Activated CD4-positive, alpha-beta memory T cell treated with anti-CD3 and anti-CD28 coated beads, Interleukin-2, amount 10 ng/mL, durations not matched to agents 7 days and 5 days (primary cell): ENCODE measurements around the gene PRND. TPM values are rescaled to one million over a fixed set of nuclear protein-coding genes. Genes with fewer than 3 reads are reported as not detected.
A peak's percentile ranks its signal among the peaks of the same experiment; 100 is the strongest.

Source experiments
- CTCF ChIA-PET: fragments of 350-600 bp; sonication (Branson Sonifier 250); formaldehyde crosslinking; loops from one replicate; lab custom pipeline; 2021; ENCODE audit warnings: antibody characterized with exemption, inconsistent platforms; lab: Charles Lee
- POLR2A ChIA-PET: fragments of 350-600 bp; sonication (Branson Sonifier 250); formaldehyde crosslinking; loops from one replicate; lab custom pipeline; 2021; ENCODE audit warnings: antibody characterized with exemption; lab: Charles Lee
- DNase-seq: peaks from one replicate; pipeline ENCODE4 v3.0.0-alpha.2; 2020
- H3K27ac Mint-ChIP-seq: one replicate; pipeline ENCODE4 v1.8.0; 2021; ENCODE audit warnings: mild to moderate bottlenecking, mixed read lengths
- H3K27me3 Mint-ChIP-seq: one replicate; pipeline ENCODE4 v1.8.0; 2021; ENCODE audit warnings: mixed read lengths
- H3K36me3 Mint-ChIP-seq: one replicate; pipeline ENCODE4 v1.8.0; 2021; ENCODE audit warnings: low read depth, mixed read lengths
- H3K4me1 Mint-ChIP-seq: one replicate; pipeline ENCODE4 v1.8.0; 2021; ENCODE audit warnings: mixed read lengths
- H3K4me3 Mint-ChIP-seq: one replicate; pipeline ENCODE4 v1.8.0; 2021; ENCODE audit warnings: mild to moderate bottlenecking, mixed read lengths
- H3K9me3 Mint-ChIP-seq: one replicate; pipeline ENCODE4 v1.8.0; 2021; ENCODE audit warnings: mixed read lengths
- total RNA-seq, 2 experiments: library from RNA; stranded (reverse); gene quantifications; one replicate each; pipeline ENCODE4 v1.2.3, GENCODE V29; 2021

PRND gene
- total RNA-seq: not detected

GRCh38 chr20:4721719-4722118 is at the start of gene PRND:
Gene PRND, plus strand, starts transcription at chr20:4721909. Its CDS starts 2,643 bp downstream, at chr20:4724552.
- Mint-ChIP-seq H3K4me3 (no peak within 1 kb of the TSS), H3K27me3 (no peaks in the 10 kb centered on the region), H3K4me1 (peaks cover 14% of the 10 kb centered on the region), H3K36me3 (no peaks in the 10 kb centered on the region), H3K9me3 (no peaks in the 10 kb centered on the region), H3K27ac (no peak within 1 kb of the TSS)
- ChIA-PET POLR2A (no interaction called here), CTCF (interaction anchor here (0.6 to 5.1 kb wide), 3 partner anchors 108 to 117 kb away, joined by 3 to 50 read pairs (median 21); no protein-coding TSS in a partner anchor)
- DNase-seq: no peak

GRCh38 chr20:4672948-4673347 is 48.8 kb upstream of the PRND start:
- Mint-ChIP-seq H3K27me3 (peaks cover 14% of the 10 kb centered on the region), H3K36me3 (peaks cover 7% of the 10 kb centered on the region), H3K9me3 (peaks cover 4% of the 10 kb centered on the region), H3K27ac (no peak overlapping the region), H3K4me1 (peaks cover 28% of the 10 kb centered on the region), H3K4me3 (no peak overlapping the region)
- CTCF ChIA-PET: interaction anchor here (1.3 kb wide), 1 partner anchor 22 kb away, joined by 3 read pairs; no protein-coding TSS in a partner anchor
- no peak for DNase-seq
- POLR2A ChIA-PET: no interaction called here

GRCh38 chr20:4673371-4674001 is 48.2 kb upstream of the PRND start:
- peaks cover 14% of the 10 kb centered on the region for H3K27me3 Mint-ChIP-seq
- peaks cover 28% of the 10 kb centered on the region for H3K4me1 Mint-ChIP-seq
- POLR2A ChIA-PET: no interaction called here
- H3K27ac Mint-ChIP-seq: no peak overlapping the region
- H3K36me3 Mint-ChIP-seq: peaks cover 7% of the 10 kb centered on the region
- H3K9me3 Mint-ChIP-seq: peaks cover 4% of the 10 kb centered on the region
- H3K4me3 Mint-ChIP-seq: no peak overlapping the region
- CTCF ChIA-PET: interaction anchor here (1.3 kb wide), 1 partner anchor 22 kb away, joined by 3 read pairs; no protein-coding TSS in a partner anchor
- DNase-seq: no peak

GRCh38 chr20:4674672-4675071 is 47.0 kb upstream of the PRND start:
- DNase-seq: no peak
- Mint-ChIP-seq H3K4me1 (peaks cover 28% of the 10 kb centered on the region), H3K27ac (no peak overlapping the region), H3K4me3 (no peak overlapping the region), H3K36me3 (peaks cover 7% of the 10 kb centered on the region), H3K9me3 (peaks cover 4% of the 10 kb centered on the region), H3K27me3 (peaks cover 14% of the 10 kb centered on the region)
- POLR2A ChIA-PET: interaction anchor here (1.8 kb wide), 1 partner anchor 9 kb away, joined by 11 read pairs; no protein-coding TSS in a partner anchor
- CTCF ChIA-PET: interaction anchor here (1.1 to 1.2 kb wide), 2 partner anchors 9 to 10 kb away, joined by 3 to 4 read pairs; no protein-coding TSS in a partner anchor

- peaks cover 4% of the 10 kb centered on the region for H3K36me3 Mint-ChIP-seq
- ChIA-PET POLR2A (interaction anchor here (0.8 to 1.7 kb wide), 2 partner anchors 10 to 12 kb away, joined by 3 to 13 read pairs; no protein-coding TSS in a partner anchor), CTCF (no interaction called here)
- no peak for DNase-seq
- no peak overlapping the region for H3K4me3 Mint-ChIP-seq
- peaks cover 19% of the 10 kb centered on the region for H3K4me1 Mint-ChIP-seq
- peaks cover 15% of the 10 kb centered on the region for H3K27me3 Mint-ChIP-seq
- H3K27ac Mint-ChIP-seq: no peak overlapping the region
- H3K9me3 Mint-ChIP-seq: no peaks in the 10 kb centered on the region
These were observed 43.9 kb upstream of the PRND start for GRCh38 chr20:4677846-4678245.

- Mint-ChIP-seq H3K4me1 (peaks cover 51% of the 10 kb centered on the region), H3K9me3 (no peaks in the 10 kb centered on the region), H3K4me3 (no peak overlapping the region), H3K36me3 (peaks cover 4% of the 10 kb centered on the region), H3K27me3 (peaks cover 3% of the 10 kb centered on the region), H3K27ac (no peak overlapping the region)
- DNase-seq: no peak
- POLR2A ChIA-PET: interaction anchor here (0.6 kb wide), 1 partner anchor 9 kb away, joined by 3 read pairs; no protein-coding TSS in a partner anchor
- CTCF ChIA-PET: no interaction called here
These were observed 40.3 kb upstream of the PRND start for GRCh38 chr20:4681401-4681800.

GRCh38 chr20:4681991-4682401 is 39.7 kb upstream of the PRND start:
- H3K27ac Mint-ChIP-seq: no peak overlapping the region
- peaks cover 51% of the 10 kb centered on the region for H3K4me1 Mint-ChIP-seq
- POLR2A ChIA-PET: interaction anchor here (0.6 kb wide), 1 partner anchor 8 kb away, joined by 3 read pairs; no protein-coding TSS in a partner anchor
- CTCF ChIA-PET: no interaction called here
- H3K4me3 Mint-ChIP-seq: no peak overlapping the region
- no peaks in the 10 kb centered on the region for H3K9me3 Mint-ChIP-seq
- peaks cover 4% of the 10 kb centered on the region for H3K36me3 Mint-ChIP-seq
- DNase-seq: no peak
- peaks cover 3% of the 10 kb centered on the region for H3K27me3 Mint-ChIP-seq

- Mint-ChIP-seq H3K9me3 (no peaks in the 10 kb centered on the region), H3K4me3 (no peak overlapping the region), H3K27ac (peak overlapping the region; percentile 98), H3K27me3 (peaks cover 3% of the 10 kb centered on the region), H3K36me3 (peaks cover 10% of the 10 kb centered on the region), H3K4me1 (peaks cover 50% of the 10 kb centered on the region)
- DNase-seq: no peak
- CTCF ChIA-PET: no interaction called here
- POLR2A ChIA-PET: no interaction called here
These were observed 39.0 kb upstream of the PRND start for GRCh38 chr20:4682682-4683081.

GRCh38 chr20:4683261-4683660 is 38.4 kb upstream of the PRND start:
- peaks cover 3% of the 10 kb centered on the region for H3K27me3 Mint-ChIP-seq
- peaks cover 14% of the 10 kb centered on the region for H3K36me3 Mint-ChIP-seq
- POLR2A ChIA-PET: interaction anchor here (0.6 to 1.5 kb wide), 4 partner anchors 9 to 436 kb away, joined by 3 to 5 read pairs (median 3); partner anchors contain the start of gene PCNA
- no peaks in the 10 kb centered on the region for H3K9me3 Mint-ChIP-seq
- H3K4me3 Mint-ChIP-seq: no peak overlapping the region
- CTCF ChIA-PET: interaction anchor here (1.7 kb wide), 1 partner anchor 37 kb away, joined by 6 read pairs; no protein-coding TSS in a partner anchor
- no peak for DNase-seq
- peaks cover 49% of the 10 kb centered on the region for H3K4me1 Mint-ChIP-seq
- peak overlapping the region; percentile 98 for H3K27ac Mint-ChIP-seq

GRCh38 chr20:4684837-4685413 is 36.8 kb upstream of the PRND start:
- POLR2A ChIA-PET: interaction anchor here (0.8 to 1.5 kb wide), 2 partner anchors 13 to 128 kb away, joined by 3 to 4 read pairs; no protein-coding TSS in a partner anchor
- H3K27me3 Mint-ChIP-seq: peaks cover 2% of the 10 kb centered on the region
- peaks cover 30% of the 10 kb centered on the region for H3K36me3 Mint-ChIP-seq
- H3K27ac Mint-ChIP-seq: peak overlapping the region; percentile 98
- DNase-seq: no peak
- H3K9me3 Mint-ChIP-seq: no peaks in the 10 kb centered on the region
- H3K4me3 Mint-ChIP-seq: peak overlapping the region; percentile 84
- H3K4me1 Mint-ChIP-seq: peaks cover 62% of the 10 kb centered on the region
- CTCF ChIA-PET: interaction anchor here (0.7 to 1.7 kb wide), 3 partner anchors 35 to 440 kb away, joined by 3 to 6 read pairs (median 5); no protein-coding TSS in a partner anchor

GRCh38 chr20:4685923-4686221 is 35.8 kb upstream of the PRND start:
- peaks cover 39% of the 10 kb centered on the region for H3K36me3 Mint-ChIP-seq
- H3K9me3 Mint-ChIP-seq: no peaks in the 10 kb centered on the region
- H3K27me3 Mint-ChIP-seq: no peaks in the 10 kb centered on the region
- peaks cover 70% of the 10 kb centered on the region for H3K4me1 Mint-ChIP-seq
- peak overlapping the region; percentile 84 for H3K4me3 Mint-ChIP-seq
- POLR2A ChIA-PET: no interaction called here
- CTCF ChIA-PET: no interaction called here
- no peak for DNase-seq
- peak overlapping the region; percentile 98 for H3K27ac Mint-ChIP-seq

GRCh38 chr20:4688305-4688704 is 33.4 kb upstream of the PRND start:
- Mint-ChIP-seq H3K27ac (peak overlapping the region; percentile 26), H3K36me3 (peaks cover 60% of the 10 kb centered on the region), H3K27me3 (no peaks in the 10 kb centered on the region), H3K9me3 (no peaks in the 10 kb centered on the region), H3K4me3 (peak overlapping the region; percentile 43), H3K4me1 (peaks cover 83% of the 10 kb centered on the region)
- ChIA-PET POLR2A (interaction anchor here (0.7 to 1.0 kb wide), 2 partner anchors 12 to 126 kb away, joined by 3 to 4 read pairs; no protein-coding TSS in a partner anchor), CTCF (interaction anchor here (1.5 kb wide), 1 partner anchor 75 kb away, joined by 4 read pairs; no protein-coding TSS in a partner anchor)
- DNase-seq: no peak

- H3K9me3 Mint-ChIP-seq: no peaks in the 10 kb centered on the region
- peak overlapping the region; percentile 1 for H3K4me3 Mint-ChIP-seq
- POLR2A ChIA-PET: interaction anchor here (0.7 to 1.5 kb wide), 4 partner anchors 7 to 122 kb away, joined by 3 to 4 read pairs (median 3); no protein-coding TSS in a partner anchor
- peak overlapping the region; percentile 10 for H3K27ac Mint-ChIP-seq
- CTCF ChIA-PET: interaction anchor here (1.0 to 2.1 kb wide), 3 partner anchors 24 to 76 kb away, joined by 3 to 7 read pairs (median 4); no protein-coding TSS in a partner anchor
- H3K4me1 Mint-ChIP-seq: peaks cover 74% of the 10 kb centered on the region
- no peak for DNase-seq
- no peaks in the 10 kb centered on the region for H3K27me3 Mint-ChIP-seq
- H3K36me3 Mint-ChIP-seq: peaks cover 68% of the 10 kb centered on the region
These were observed 32.5 kb upstream of the PRND start for GRCh38 chr20:4689220-4689619.
